HEK293 (cell line): Measurements from ENCODE around the gene ARHGAP22.

ENCODE experiments used
- CTCF ChIP-seq: fragments of 450-650 bp; formaldehyde crosslinking; IDR thresholded peaks from 2 replicates; pipeline ENCODE4 v1.5.1; 2016; ENCODE audit warnings: missing biosample characterization, missing genetic modification characterization
- GLI4 ChIP-seq: fragments of 450-650 bp; formaldehyde crosslinking; IDR thresholded peaks from 2 replicates; pipeline ENCODE4 v1.5.1; 2016; ENCODE audit warnings: missing biosample characterization, missing genetic modification characterization
- PATZ1 ChIP-seq: fragments of 450-650 bp; formaldehyde crosslinking; IDR thresholded peaks from 2 replicates; pipeline ENCODE4 v1.5.1; 2016; ENCODE audit warnings: missing biosample characterization, missing genetic modification characterization
- ZFP37 ChIP-seq: fragments of 450-650 bp; formaldehyde crosslinking; IDR thresholded peaks from 2 replicates; pipeline ENCODE4 v1.5.1; 2016; ENCODE audit warnings: missing biosample characterization, missing genetic modification characterization
- ZFP41 ChIP-seq: fragments of 450-650 bp; formaldehyde crosslinking; IDR thresholded peaks from 2 replicates; pipeline ENCODE4 v1.5.1; 2016; ENCODE audit warnings: missing biosample characterization, missing genetic modification characterization, borderline replicate concordance
- ZNF121 ChIP-seq: fragments of 450-650 bp; formaldehyde crosslinking; IDR thresholded peaks from 2 replicates; pipeline ENCODE4 v1.5.1; 2016; ENCODE audit warnings: missing biosample characterization, missing genetic modification characterization
- ZNF16 ChIP-seq: fragments of 450-650 bp; formaldehyde crosslinking; IDR thresholded peaks from 2 replicates; pipeline ENCODE4 v1.5.1; 2016; ENCODE audit warnings: low read depth, missing biosample characterization, missing genetic modification characterization
- ZNF202 ChIP-seq: fragments of 450-650 bp; formaldehyde crosslinking; IDR thresholded peaks from 2 replicates; pipeline ENCODE4 v1.5.1; 2016; ENCODE audit warnings: missing biosample characterization, missing genetic modification characterization, borderline replicate concordance
- ZNF211 ChIP-seq: fragments of 450-650 bp; formaldehyde crosslinking; IDR thresholded peaks from 2 replicates; pipeline ENCODE4 v1.5.1; 2016; ENCODE audit warnings: low read depth, missing biosample characterization, missing genetic modification characterization
- ZNF239 ChIP-seq: fragments of 450-650 bp; formaldehyde crosslinking; IDR thresholded peaks from 2 replicates; pipeline ENCODE4 v1.5.1; 2016; ENCODE audit warnings: missing biosample characterization, missing genetic modification characterization
- ZNF629 ChIP-seq: fragments of 450-650 bp; formaldehyde crosslinking; IDR thresholded peaks from 2 replicates; pipeline ENCODE4 v1.5.1; 2017; ENCODE audit warnings: missing biosample characterization, missing genetic modification characterization
- ZNF776 ChIP-seq: fragments of 450-650 bp; formaldehyde crosslinking; IDR thresholded peaks from 2 replicates; pipeline ENCODE4 v1.5.0; 2017; ENCODE audit warnings: missing biosample characterization, missing genetic modification characterization, borderline replicate concordance
- ZSCAN23 ChIP-seq: fragments of 450-650 bp; formaldehyde crosslinking; IDR thresholded peaks from 2 replicates; pipeline ENCODE4 v1.5.1; 2016; ENCODE audit warnings: missing biosample characterization, missing genetic modification characterization
- TF ChIP-seq, protein P1 (sequence below): fragments of 450-650 bp; formaldehyde crosslinking; IDR thresholded peaks from 2 replicates; pipeline ENCODE4 v1.5.1; 2016; ENCODE audit warnings: missing biosample characterization, missing genetic modification characterization

DNA sequence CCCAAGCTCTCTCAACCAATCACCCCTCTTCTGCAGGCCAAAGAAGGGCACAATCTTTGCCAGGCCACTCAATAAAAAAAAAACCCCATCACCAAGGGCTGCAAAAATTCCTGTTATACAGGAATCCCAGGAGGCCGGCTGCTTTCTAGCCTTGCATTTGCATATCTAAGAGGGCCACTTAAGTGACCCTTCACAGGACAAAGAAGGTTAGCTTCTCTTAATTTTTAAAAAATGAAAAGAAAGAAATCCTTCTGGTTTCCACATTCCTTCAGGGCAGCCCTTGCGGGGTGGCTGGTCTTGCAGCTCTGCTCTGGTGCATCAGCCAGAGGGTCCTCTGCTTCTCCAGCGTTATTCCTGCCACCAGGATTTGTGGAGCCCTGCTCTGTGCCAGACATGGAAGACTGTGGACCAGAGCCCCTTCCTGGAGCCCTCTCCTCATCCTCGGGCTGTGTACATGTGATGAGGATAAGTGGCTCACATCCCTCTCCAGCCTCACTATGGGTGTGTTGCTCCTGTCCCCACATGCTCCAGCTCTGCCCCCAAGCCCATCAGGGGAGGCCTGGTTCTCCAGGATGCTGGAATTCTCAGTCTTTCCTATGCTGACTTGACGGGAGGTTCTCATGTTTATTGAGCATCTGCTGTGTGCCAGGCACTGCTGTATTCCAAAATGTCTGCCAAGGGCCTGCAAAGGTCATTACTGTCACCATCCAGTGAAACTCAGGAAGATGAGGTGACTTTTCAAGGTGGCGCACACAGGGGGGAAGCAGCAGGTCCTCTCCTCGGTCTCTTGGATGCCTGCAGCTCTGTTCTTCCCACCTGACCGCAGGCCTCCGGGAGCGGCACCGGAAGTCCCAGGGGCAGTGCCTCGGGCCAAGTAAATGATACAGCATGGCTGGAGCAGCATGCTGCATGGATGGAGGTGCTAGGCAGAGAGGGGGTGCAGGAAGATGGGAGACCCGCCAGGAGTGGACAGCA lies 67.7 kb downstream of the ARHGAP22 start:
- TF ChIP-seq ZNF16 (tag by site-specific recombination) (no peak), CTCF (no peak), ZNF121 (tag by site-specific recombination) (no peak), GLI4 (no peak), ZNF202 (no peak), ZSCAN23 (tag by site-specific recombination) (no peak), ZNF629 (no peak), ZFP41 (tag by site-specific recombination) (no peak), ZNF211 (tag by site-specific recombination) (no peak), ZFP37 (tag by site-specific recombination) (no peak), ZNF239 (tag by site-specific recombination) (no peak), ZNF776 (tag by site-specific recombination) (no peak), PATZ1 (tag by site-specific recombination) (no peak)
- TF ChIP-seq, protein P1, sequence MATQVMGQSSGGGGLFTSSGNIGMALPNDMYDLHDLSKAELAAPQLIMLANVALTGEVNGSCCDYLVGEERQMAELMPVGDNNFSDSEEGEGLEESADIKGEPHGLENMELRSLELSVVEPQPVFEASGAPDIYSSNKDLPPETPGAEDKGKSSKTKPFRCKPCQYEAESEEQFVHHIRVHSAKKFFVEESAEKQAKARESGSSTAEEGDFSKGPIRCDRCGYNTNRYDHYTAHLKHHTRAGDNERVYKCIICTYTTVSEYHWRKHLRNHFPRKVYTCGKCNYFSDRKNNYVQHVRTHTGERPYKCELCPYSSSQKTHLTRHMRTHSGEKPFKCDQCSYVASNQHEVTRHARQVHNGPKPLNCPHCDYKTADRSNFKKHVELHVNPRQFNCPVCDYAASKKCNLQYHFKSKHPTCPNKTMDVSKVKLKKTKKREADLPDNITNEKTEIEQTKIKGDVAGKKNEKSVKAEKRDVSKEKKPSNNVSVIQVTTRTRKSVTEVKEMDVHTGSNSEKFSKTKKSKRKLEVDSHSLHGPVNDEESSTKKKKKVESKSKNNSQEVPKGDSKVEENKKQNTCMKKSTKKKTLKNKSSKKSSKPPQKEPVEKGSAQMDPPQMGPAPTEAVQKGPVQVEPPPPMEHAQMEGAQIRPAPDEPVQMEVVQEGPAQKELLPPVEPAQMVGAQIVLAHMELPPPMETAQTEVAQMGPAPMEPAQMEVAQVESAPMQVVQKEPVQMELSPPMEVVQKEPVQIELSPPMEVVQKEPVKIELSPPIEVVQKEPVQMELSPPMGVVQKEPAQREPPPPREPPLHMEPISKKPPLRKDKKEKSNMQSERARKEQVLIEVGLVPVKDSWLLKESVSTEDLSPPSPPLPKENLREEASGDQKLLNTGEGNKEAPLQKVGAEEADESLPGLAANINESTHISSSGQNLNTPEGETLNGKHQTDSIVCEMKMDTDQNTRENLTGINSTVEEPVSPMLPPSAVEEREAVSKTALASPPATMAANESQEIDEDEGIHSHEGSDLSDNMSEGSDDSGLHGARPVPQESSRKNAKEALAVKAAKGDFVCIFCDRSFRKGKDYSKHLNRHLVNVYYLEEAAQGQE (tag by site-specific recombination): no peak
